ENCODE data around the gene RPS16.

DNA sequence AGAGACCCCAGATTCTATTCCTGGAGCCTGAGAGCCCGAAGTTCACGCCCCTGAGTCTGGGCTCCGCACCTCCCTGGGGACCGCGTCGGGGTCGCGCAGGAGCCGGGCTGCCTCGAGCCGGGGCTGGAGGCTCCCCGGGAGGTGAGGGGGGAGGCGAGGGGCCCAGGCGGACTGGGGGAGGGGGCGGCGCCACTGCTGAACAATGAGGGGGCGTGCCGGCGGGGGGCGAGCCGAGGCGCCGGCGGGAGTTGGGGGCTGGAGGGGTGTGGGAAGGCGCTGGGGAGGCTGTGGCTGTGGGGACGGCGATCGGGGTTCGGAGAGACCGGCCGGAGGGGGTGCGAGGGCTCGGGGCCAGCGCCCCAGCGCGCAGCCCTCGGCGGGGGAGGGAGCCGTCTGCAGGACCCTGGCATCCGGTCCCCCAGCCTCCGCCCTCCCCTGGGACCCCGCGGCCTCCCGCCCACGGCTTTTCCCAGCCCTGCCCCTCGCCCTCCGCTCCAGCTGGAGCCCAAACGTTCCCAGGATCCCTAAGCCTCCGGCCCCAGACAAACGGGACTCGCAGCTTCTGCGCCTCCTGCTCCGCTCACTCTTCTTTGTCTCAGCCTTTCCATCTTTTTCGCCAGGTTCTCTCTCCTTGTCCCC is 22.4 kb downstream of the RPS16 start:
- TF ChIP-seq, protein P1, sequence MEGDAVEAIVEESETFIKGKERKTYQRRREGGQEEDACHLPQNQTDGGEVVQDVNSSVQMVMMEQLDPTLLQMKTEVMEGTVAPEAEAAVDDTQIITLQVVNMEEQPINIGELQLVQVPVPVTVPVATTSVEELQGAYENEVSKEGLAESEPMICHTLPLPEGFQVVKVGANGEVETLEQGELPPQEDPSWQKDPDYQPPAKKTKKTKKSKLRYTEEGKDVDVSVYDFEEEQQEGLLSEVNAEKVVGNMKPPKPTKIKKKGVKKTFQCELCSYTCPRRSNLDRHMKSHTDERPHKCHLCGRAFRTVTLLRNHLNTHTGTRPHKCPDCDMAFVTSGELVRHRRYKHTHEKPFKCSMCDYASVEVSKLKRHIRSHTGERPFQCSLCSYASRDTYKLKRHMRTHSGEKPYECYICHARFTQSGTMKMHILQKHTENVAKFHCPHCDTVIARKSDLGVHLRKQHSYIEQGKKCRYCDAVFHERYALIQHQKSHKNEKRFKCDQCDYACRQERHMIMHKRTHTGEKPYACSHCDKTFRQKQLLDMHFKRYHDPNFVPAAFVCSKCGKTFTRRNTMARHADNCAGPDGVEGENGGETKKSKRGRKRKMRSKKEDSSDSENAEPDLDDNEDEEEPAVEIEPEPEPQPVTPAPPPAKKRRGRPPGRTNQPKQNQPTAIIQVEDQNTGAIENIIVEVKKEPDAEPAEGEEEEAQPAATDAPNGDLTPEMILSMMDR (IDR thresholded peaks at IDR 0.05), result no peak
- no peak for TF ChIP-seq ZFX (IDR thresholded peaks at IDR 0.05; ENCODE audit: borderline replicate concordance)
